SK-N-SH (cell line): ENCODE measurements around the gene CEP112.

ENCODE experiments used
- CTCF ChIP-seq: fragments of 200-600 bp; sonication (generic); IDR thresholded peaks from 2 replicates; pipeline ENCODE4 v1.6.1; 2017; ENCODE audit warnings: antibody characterized with exemption, mild to moderate bottlenecking, moderate library complexity
- EP300 ChIP-seq, 2 experiments: IDR thresholded peaks; 2 replicates each; pipeline versions ENCODE4 v1.4.0 to v1.6.1; 2012; ENCODE audit warnings: borderline replicate concordance in 1 of 2, low read depth in 1 of 2, low read length in 1 of 2
- EZH2phosphoT487 ChIP-seq: fragments of 200-600 bp; sonication (generic); IDR thresholded peaks from 2 replicates; pipeline ENCODE4 v1.6.1; 2017; ENCODE audit warnings: low read depth, mixed run types, mild to moderate bottlenecking, antibody characterized with exemption, moderate library complexity, borderline replicate concordance
- JUND ChIP-seq: IDR thresholded peaks from 2 replicates; pipeline ENCODE4 v1.4.0; 2012
- MAX ChIP-seq: IDR thresholded peaks from 2 replicates; pipeline ENCODE4 v1.4.0; 2012; ENCODE audit warnings: low read depth
- MXI1 ChIP-seq: IDR thresholded peaks from 2 replicates; pipeline ENCODE4 v1.6.1; 2012; ENCODE audit warnings: mild to moderate bottlenecking, low read depth, low read length, improper control_type of control experiment
- PBX3 ChIP-seq: IDR thresholded peaks from 2 replicates; pipeline ENCODE4; 2012
- POLR2AphosphoS5 ChIP-seq: IDR thresholded peaks from 2 replicates; pipeline ENCODE4 v1.6.1; 2012; ENCODE audit warnings: low read depth, low read length
- RCOR1 ChIP-seq: fragments of 150-350 bp; IDR thresholded peaks from 2 replicates; pipeline ENCODE4 v1.6.1; 2017; ENCODE audit warnings: antibody characterized with exemption, low read length
- REST ChIP-seq: IDR thresholded peaks from 2 replicates; pipeline ENCODE4 v1.6.1; 2012; ENCODE audit warnings: mild to moderate bottlenecking, low read depth, low read length, moderate library complexity
- RFX5 ChIP-seq: IDR thresholded peaks from 2 replicates; pipeline ENCODE4 v1.6.1; 2012; ENCODE audit warnings: mild to moderate bottlenecking, improper control_type of control experiment, low read length
- TAF1 ChIP-seq: IDR thresholded peaks from 2 replicates; pipeline ENCODE4 v1.6.1; 2012; ENCODE audit warnings: low read depth, mild to moderate bottlenecking, low read length, moderate library complexity, borderline replicate concordance

GRCh38 chr17:66044083-66044482, 147.8 kb downstream of the CEP112 start:
- TF ChIP-seq CTCF (no peak), TAF1 (no peak), MXI1 (no peak), RFX5 (no peak), POLR2AphosphoS5 (no peak), REST (no peak), MAX (no peak), JUND (no peak), PBX3 (no peak), EP300 (IDR thresholded peaks at IDR 0.05; ENCODE audit: borderline replicate concordance in 1 of 2, low read depth in 1 of 2, low read length in 1 of 2) (no peak), EZH2phosphoT487 (no peak), RCOR1 (no peak)
